Transverse colon (tissue), 4 donors: ENCODE data around the gene FLAD1. TPM values are rescaled to one million over a fixed set of nuclear protein-coding genes. Genes with fewer than 3 reads are reported as not detected.

Experiments used
- DNase-seq: peaks from one replicate; pipeline ENCODE4 v3.0.0-alpha.2; 2019
- H3K27ac ChIP-seq, 4 donors: fragments of 200-600 bp; sonication (generic); 2 replicates each; pipeline ENCODE4 v1.5.1; 2016 to 2018; ENCODE audit warnings: inconsistent platforms in 4 of 4
- H3K27me3 ChIP-seq: fragments of 200-600 bp; sonication (generic); 2 replicates; pipeline ENCODE4 v1.5.1; 2017; ENCODE audit warnings: inconsistent platforms
- H3K36me3 ChIP-seq, 4 donors: fragments of 200-600 bp; sonication (generic); 2 replicates each; pipeline ENCODE4 v1.5.1; 2017 to 2019; ENCODE audit warnings: inconsistent platforms in 4 of 4
- H3K4me1 ChIP-seq, 4 donors: fragments of 200-600 bp; sonication (generic); 2 replicates each; pipeline ENCODE4 v1.5.1; 2017 to 2020; ENCODE audit warnings: inconsistent platforms in 4 of 4
- H3K4me3 ChIP-seq, 4 donors: fragments of 200-600 bp; sonication (generic); 1 replicate in 1 of 4; 2 replicates in 3 of 4; pipeline versions ENCODE4 v1.5.1 to v1.6.1; 2017 to 2019; ENCODE audit warnings: inconsistent platforms in 4 of 4
- H3K9me3 ChIP-seq, 2 donors: fragments of 200-600 bp; sonication (generic); 2 replicates each; pipeline ENCODE4 v1.5.1; 2017 to 2019; ENCODE audit warnings: inconsistent platforms in 2 of 2
- CTCF ChIP-seq, 5 experiments: fragments of 200-600 bp in 3 of 5; fragments of 450-650 bp in 2 of 5; sonication (generic) in 3 of 5; IDR thresholded peaks; 1 replicate in 2 of 5; 2 replicates in 3 of 5; pipeline ENCODE4 v1.5.1; 2016 to 2017; ENCODE audit warnings: antibody characterized with exemption in 5 of 5, inconsistent platforms in 3 of 5, mild to moderate bottlenecking in 2 of 5, moderate library complexity in 1 of 5
- EP300 ChIP-seq: sonication (generic); formaldehyde crosslinking; IDR thresholded peaks from one replicate; pipeline ENCODE4 v1.6.1; 2017; ENCODE audit warnings: antibody characterized with exemption, low read depth
- POLR2A ChIP-seq: fragments of 450-650 bp; IDR thresholded peaks from one replicate; pipeline ENCODE4 v1.6.1; 2016; ENCODE audit warnings: antibody characterized with exemption, mild to moderate bottlenecking, moderate library complexity
- POLR2AphosphoS5 ChIP-seq, 3 donors: sonication (generic); formaldehyde crosslinking; IDR thresholded peaks; one replicate each; pipeline ENCODE4 v1.6.1; 2016; ENCODE audit warnings: antibody characterized with exemption in 3 of 3
- WGBS, 2 donors: methylation state at CpG; one replicate each; pipeline ENCODE4 v1.1.5; 2018; ENCODE audit warnings: low coverage in 1 of 2; 5-methylcytosine and 5-hydroxymethylcytosine counted together
- in situ Hi-C, 4 donors: fragments of 200-750 bp; cut with MboI; loops; one replicate each; pipeline versions ENCODE4 v1.15.0 to v1.15.1; 2017; ENCODE audit warnings: low sequenced_read_pairs in 3 of 4, low pct_ligation_motif_present in 1 of 4, low pct_unique_long_range_greater_than_20kb in 1 of 4
- intact Hi-C: fragments of 100-400 bp; cut with DNase I; formaldehyde crosslinking; loops from one replicate; pipeline ENCODE4 v1.15.1; 2023; ENCODE audit warnings: low total_unique reads
- total RNA-seq, 4 donors: library from RNA; depleted of rRNA; stranded (reverse); fragments of >200 nt; gene quantifications; one replicate each; pipeline ENCODE4 v1.1.0, GENCODE V29; 2016

Gene FLAD1
- total RNA-seq: 10 to 100 TPM; 32.7 to 42.4 (median 36.0) TPM

GRCh38 chr1:154982897-154983648 is at the start of gene FLAD1:
TSS of gene FLAD1 (plus strand) at chr1:154983344. CDS start at chr1:154983695, 351 bp downstream.
- peak; percentile 69 for TF ChIP-seq POLR2A
- TF ChIP-seq EP300: no peak
- peak; percentile 64 to 79 (median 74) for TF ChIP-seq POLR2AphosphoS5 (IDR thresholded peaks at IDR 0.05)
- no peak for TF ChIP-seq CTCF (IDR thresholded peaks at IDR 0.05)
- intact Hi-C loops: no loop called here
- in situ Hi-C loops: no loop called here
- Histone ChIP-seq H3K9me3 (no peaks in the 10 kb centered on the region), H3K36me3 (peaks cover 0 to 13% (median 0%) of the 10 kb centered on the region in 4 donors), H3K4me3 (peak within 1 kb of the TSS; percentile 20 to 95 (median 74)), H3K4me1 (peaks cover 13 to 21% (median 18%) of the 10 kb centered on the region in 4 donors), H3K27ac (peak within 1 kb of the TSS; percentile 77 to 89 (median 80)), H3K27me3 (no peaks in the 10 kb centered on the region)
- WGBS, 2 donors: 0 to 1% methylated on average over 13 to 26 of the region's 26 CpGs
- DNase-seq: peak; percentile 97

- Histone ChIP-seq H3K27ac (no peak overlapping the region), H3K9me3 (no peaks in the 10 kb centered on the region), H3K4me1 (peaks cover 10 to 39% (median 23%) of the 10 kb centered on the region in 4 donors), H3K4me3 (no peak overlapping the region), H3K27me3 (no peaks in the 10 kb centered on the region), H3K36me3 (no peaks in the 10 kb centered on the region)
- intact Hi-C loops (no loop called here), in situ Hi-C loops (no loop called here)
- DNase-seq: no peak
- WGBS, 2 donors: 98 to 100% methylated on average over 1 to 5 of the region's 5 CpGs
- TF ChIP-seq CTCF (IDR thresholded peaks at IDR 0.05): no peak
- no peak for TF ChIP-seq POLR2AphosphoS5 (IDR thresholded peaks at IDR 0.05)
- no peak for TF ChIP-seq POLR2A
- TF ChIP-seq EP300: no peak
Measured at GRCh38 chr1:154934358-154934948, 48.7 kb upstream of the FLAD1 start.

GRCh38 chr1:154935749-154936554 is 47.2 kb upstream of the FLAD1 start:
- peak overlapping the region; percentile 92 to 97 (median 96) for H3K27ac ChIP-seq
- H3K27me3 ChIP-seq: no peaks in the 10 kb centered on the region
- no peak for TF ChIP-seq POLR2A
- DNase-seq: no peak
- peak overlapping the region; percentile 43 to 59 (median 50) for H3K4me3 ChIP-seq
- H3K4me1 ChIP-seq: peaks cover 10 to 43% (median 25%) of the 10 kb centered on the region in 4 donors
- no peaks in the 10 kb centered on the region for H3K36me3 ChIP-seq
- WGBS, 2 donors: 45% methylated on average over 27 of the region's 27 CpGs; no CpG with 5 or more reads in 1 of the 2 donors
- H3K9me3 ChIP-seq: no peaks in the 10 kb centered on the region
- intact Hi-C loops: no loop called here
- in situ Hi-C loops: no loop called here

- peak within 1 kb of the TSS; percentile 92 to 97 (median 96) for H3K27ac ChIP-seq
- peak; percentile 73 to 92 (median 88) for TF ChIP-seq POLR2AphosphoS5 (IDR thresholded peaks at IDR 0.05)
- TF ChIP-seq CTCF (IDR thresholded peaks at IDR 0.05): peak in 4 of 5 experiments; percentile 12 to 62 (median 35)
- peak; percentile 81 for TF ChIP-seq POLR2A
- peak; percentile 28 for TF ChIP-seq EP300
- H3K36me3 ChIP-seq: no peaks in the 10 kb centered on the region
- H3K4me3 ChIP-seq: peak within 1 kb of the TSS; percentile 43 to 59 (median 50)
- intact Hi-C loops: no loop called here
- 1% methylated on average over 44 of the region's 45 CpGs; no CpG with 5 or more reads in 1 of the 2 donors for WGBS, 2 donors
- in situ Hi-C loops: no loop called here
- H3K27me3 ChIP-seq: no peaks in the 10 kb centered on the region
- H3K9me3 ChIP-seq: no peaks in the 10 kb centered on the region
- peak; percentile 97 for DNase-seq
- peaks cover 10 to 41% (median 25%) of the 10 kb centered on the region in 4 donors for H3K4me1 ChIP-seq
Measured at GRCh38 chr1:154936555-154937084, 46.5 kb upstream of the FLAD1 start, which contains the start of gene PMVK. TSS of gene PMVK (minus strand) at chr1:154936719. CDS start at chr1:154936685, 34 bp downstream.
